Activated naive CD8-positive, alpha-beta T cell (primary cell): Measurements from ENCODE around the gene SORBS1.

ENCODE experiments used
- H3K27ac Mint-ChIP-seq: one replicate; pipeline ENCODE4 v1.8.0; 2021; ENCODE audit warnings: mixed read lengths
- H3K27me3 Mint-ChIP-seq: one replicate; pipeline ENCODE4 v1.8.0; 2021; ENCODE audit warnings: mixed read lengths
- H3K36me3 Mint-ChIP-seq: one replicate; pipeline ENCODE4 v1.8.0; 2021; ENCODE audit warnings: mixed read lengths
- H3K4me1 Mint-ChIP-seq: one replicate; pipeline ENCODE4 v1.8.0; 2021; ENCODE audit warnings: low read depth, mixed read lengths
- H3K4me3 Mint-ChIP-seq: one replicate; pipeline ENCODE4 v1.8.0; 2021; ENCODE audit warnings: mild to moderate bottlenecking, mixed read lengths
- H3K9me3 Mint-ChIP-seq: one replicate; pipeline ENCODE4 v1.8.0; 2021; ENCODE audit warnings: low read depth, mixed read lengths

Gene SORBS1

GRCh38 chr10:95428701-95429100, 132.5 kb downstream of the SORBS1 start:
- no peaks in the 10 kb centered on the region for H3K27me3 Mint-ChIP-seq
- no peaks in the 10 kb centered on the region for H3K9me3 Mint-ChIP-seq
- no peaks in the 10 kb centered on the region for H3K4me1 Mint-ChIP-seq
- no peak overlapping the region for H3K4me3 Mint-ChIP-seq
- no peaks in the 10 kb centered on the region for H3K36me3 Mint-ChIP-seq
- no peak overlapping the region for H3K27ac Mint-ChIP-seq

- no peak overlapping the region for H3K4me3 Mint-ChIP-seq
- H3K4me1 Mint-ChIP-seq: no peaks in the 10 kb centered on the region
- H3K27me3 Mint-ChIP-seq: no peaks in the 10 kb centered on the region
- no peak overlapping the region for H3K27ac Mint-ChIP-seq
- no peaks in the 10 kb centered on the region for H3K9me3 Mint-ChIP-seq
- no peaks in the 10 kb centered on the region for H3K36me3 Mint-ChIP-seq
These were observed 134.7 kb downstream of the SORBS1 start for GRCh38 chr10:95426482-95426881.

- no peaks in the 10 kb centered on the region for H3K9me3 Mint-ChIP-seq
These were observed 135.3 kb downstream of the SORBS1 start for GRCh38 chr10:95425592-95426465.

GRCh38 chr10:95423164-95424005, 137.8 kb downstream of the SORBS1 start:
- no peaks in the 10 kb centered on the region for H3K36me3 Mint-ChIP-seq
- H3K4me3 Mint-ChIP-seq: no peak overlapping the region
- H3K4me1 Mint-ChIP-seq: no peaks in the 10 kb centered on the region
- no peak overlapping the region for H3K27ac Mint-ChIP-seq
- no peaks in the 10 kb centered on the region for H3K27me3 Mint-ChIP-seq
- no peaks in the 10 kb centered on the region for H3K9me3 Mint-ChIP-seq

More at GRCh38 chr10:95425592-95426465, 135.3 kb downstream of the SORBS1 start:
- no peak overlapping the region for H3K27ac Mint-ChIP-seq
- no peak overlapping the region for H3K4me3 Mint-ChIP-seq
- H3K27me3 Mint-ChIP-seq: no peaks in the 10 kb centered on the region
- H3K36me3 Mint-ChIP-seq: no peaks in the 10 kb centered on the region
- no peaks in the 10 kb centered on the region for H3K4me1 Mint-ChIP-seq

DNA sequence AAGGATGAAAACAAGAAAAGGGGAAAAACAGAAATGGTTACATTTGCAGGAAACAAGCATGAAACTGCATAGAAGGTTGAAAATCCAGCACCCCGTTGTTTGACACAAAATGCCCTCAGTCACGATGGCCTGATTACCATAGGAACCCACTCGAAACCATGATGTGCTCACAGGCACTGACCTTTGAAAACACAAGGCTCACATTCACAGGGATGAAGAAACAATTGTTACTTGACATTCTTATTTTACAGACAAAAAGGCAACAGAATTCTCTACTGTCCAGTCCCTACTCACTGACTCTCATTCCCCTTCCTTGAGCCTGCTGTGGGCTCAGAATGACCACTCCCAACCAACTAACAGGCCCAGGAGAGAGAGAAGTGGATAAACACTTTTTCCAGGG, 138.9 kb downstream of the SORBS1 start:
- Mint-ChIP-seq H3K27ac (no peak overlapping the region), H3K4me1 (no peaks in the 10 kb centered on the region), H3K9me3 (no peaks in the 10 kb centered on the region), H3K4me3 (no peak overlapping the region), H3K36me3 (no peaks in the 10 kb centered on the region), H3K27me3 (no peaks in the 10 kb centered on the region)

GRCh38 chr10:95421782-95422181, 139.4 kb downstream of the SORBS1 start:
- Mint-ChIP-seq H3K4me1 (no peaks in the 10 kb centered on the region), H3K9me3 (no peaks in the 10 kb centered on the region), H3K27me3 (no peaks in the 10 kb centered on the region), H3K36me3 (no peaks in the 10 kb centered on the region), H3K27ac (no peak overlapping the region), H3K4me3 (no peak overlapping the region)

DNA sequence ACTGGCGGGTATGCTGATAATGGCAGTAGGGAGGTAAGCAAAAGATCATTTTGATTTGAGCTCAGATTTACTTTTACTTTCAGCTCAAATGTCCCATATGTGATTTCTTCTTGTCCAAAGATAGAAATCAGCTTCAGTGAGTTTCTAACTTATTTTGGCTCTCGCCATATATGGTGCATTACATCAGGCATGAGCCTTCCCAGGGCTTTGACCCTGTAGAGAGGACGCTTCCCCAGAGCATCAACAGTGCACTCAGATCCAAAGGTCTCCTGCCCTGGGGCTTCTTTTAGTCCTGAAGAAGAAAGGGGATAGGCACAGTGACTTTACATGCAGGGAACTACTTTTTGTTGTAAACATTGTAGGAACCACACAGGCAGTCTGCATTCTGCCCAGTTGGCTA, 141.8 kb downstream of the SORBS1 start:
- no peak overlapping the region for H3K27ac Mint-ChIP-seq
- H3K4me3 Mint-ChIP-seq: no peak overlapping the region
- H3K27me3 Mint-ChIP-seq: no peaks in the 10 kb centered on the region
- no peaks in the 10 kb centered on the region for H3K36me3 Mint-ChIP-seq
- H3K4me1 Mint-ChIP-seq: no peaks in the 10 kb centered on the region
- no peaks in the 10 kb centered on the region for H3K9me3 Mint-ChIP-seq

DNA sequence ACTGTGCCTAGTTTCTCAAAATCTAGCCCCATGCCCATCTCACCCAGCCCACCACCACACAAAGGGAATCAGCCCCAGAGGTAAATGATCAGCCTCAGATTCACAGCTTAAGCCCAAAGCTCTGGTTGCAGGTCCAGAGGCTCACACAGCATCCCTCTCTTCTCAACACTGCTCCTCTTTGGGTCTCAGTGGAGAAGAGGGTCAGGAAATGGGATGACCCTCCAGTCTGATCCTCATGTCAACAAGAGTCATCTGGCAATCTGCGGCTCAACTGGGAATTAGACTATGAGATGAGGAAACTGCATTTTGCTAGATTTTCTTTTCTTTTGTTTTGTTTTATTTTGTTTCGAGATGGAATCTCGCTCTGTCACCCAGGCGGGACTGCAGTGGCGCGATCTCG, 144.2 kb downstream of the SORBS1 start:
- Mint-ChIP-seq H3K27me3 (no peaks in the 10 kb centered on the region), H3K9me3 (no peaks in the 10 kb centered on the region), H3K4me1 (no peaks in the 10 kb centered on the region), H3K27ac (no peak overlapping the region), H3K36me3 (no peaks in the 10 kb centered on the region), H3K4me3 (no peak overlapping the region)

- Mint-ChIP-seq H3K4me3 (no peak overlapping the region), H3K9me3 (no peaks in the 10 kb centered on the region), H3K36me3 (no peaks in the 10 kb centered on the region), H3K27me3 (no peaks in the 10 kb centered on the region), H3K27ac (no peak overlapping the region), H3K4me1 (no peaks in the 10 kb centered on the region)
These were observed 144.9 kb downstream of the SORBS1 start for GRCh38 chr10:95416270-95416669.

- Mint-ChIP-seq H3K27ac (no peak overlapping the region), H3K36me3 (no peaks in the 10 kb centered on the region)
These were observed 145.5 kb downstream of the SORBS1 start for GRCh38 chr10:95415621-95416031.

GRCh38 chr10:95414844-95415485, 146.2 kb downstream of the SORBS1 start:
- H3K9me3 Mint-ChIP-seq: no peaks in the 10 kb centered on the region
- H3K4me1 Mint-ChIP-seq: no peaks in the 10 kb centered on the region
- H3K27ac Mint-ChIP-seq: no peak overlapping the region
- H3K27me3 Mint-ChIP-seq: no peaks in the 10 kb centered on the region
- H3K4me3 Mint-ChIP-seq: no peak overlapping the region
- H3K36me3 Mint-ChIP-seq: no peaks in the 10 kb centered on the region

More at GRCh38 chr10:95415621-95416031, 145.5 kb downstream of the SORBS1 start:
- Mint-ChIP-seq H3K4me1 (no peaks in the 10 kb centered on the region), H3K4me3 (no peak overlapping the region), H3K9me3 (no peaks in the 10 kb centered on the region), H3K27me3 (no peaks in the 10 kb centered on the region)

- Mint-ChIP-seq H3K4me3 (no peak overlapping the region), H3K4me1 (no peaks in the 10 kb centered on the region), H3K9me3 (no peaks in the 10 kb centered on the region), H3K36me3 (peaks cover 2% of the 10 kb centered on the region), H3K27ac (no peak overlapping the region), H3K27me3 (no peaks in the 10 kb centered on the region)
These were observed 146.9 kb downstream of the SORBS1 start for GRCh38 chr10:95414016-95414830.

DNA sequence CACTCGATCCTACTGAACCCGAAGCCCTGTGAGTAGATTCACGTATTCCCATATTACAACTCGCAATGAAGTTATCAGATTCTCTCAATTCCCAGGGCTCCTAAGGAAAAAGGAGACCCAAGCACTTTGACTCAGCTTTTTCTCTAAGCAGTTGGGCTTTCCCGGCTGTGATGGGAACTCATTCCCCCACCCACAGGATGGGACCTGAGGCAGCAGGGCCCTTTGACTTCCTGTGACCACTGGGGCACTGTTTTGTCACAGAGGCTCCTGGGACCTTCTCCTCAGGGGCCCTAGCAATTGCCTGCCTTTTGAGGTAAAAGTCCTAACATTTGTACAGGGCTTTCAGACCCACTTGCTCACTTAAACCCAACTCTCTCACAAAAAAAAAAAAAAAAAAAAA, 147.6 kb downstream of the SORBS1 start:
- no peak overlapping the region for H3K4me3 Mint-ChIP-seq
- H3K36me3 Mint-ChIP-seq: peaks cover 2% of the 10 kb centered on the region
- H3K27me3 Mint-ChIP-seq: no peaks in the 10 kb centered on the region
- H3K27ac Mint-ChIP-seq: no peak overlapping the region
- H3K9me3 Mint-ChIP-seq: no peaks in the 10 kb centered on the region
- H3K4me1 Mint-ChIP-seq: no peaks in the 10 kb centered on the region

GRCh38 chr10:95411635-95412034, 149.5 kb downstream of the SORBS1 start:
- no peak overlapping the region for H3K27ac Mint-ChIP-seq
- no peaks in the 10 kb centered on the region for H3K27me3 Mint-ChIP-seq
- H3K4me1 Mint-ChIP-seq: no peaks in the 10 kb centered on the region
- peaks cover 2% of the 10 kb centered on the region for H3K36me3 Mint-ChIP-seq
- H3K9me3 Mint-ChIP-seq: no peaks in the 10 kb centered on the region
- no peak overlapping the region for H3K4me3 Mint-ChIP-seq
